ENCODE results near the gene TMEM272.

- TF ChIP-seq ZSCAN12 (CRISPR knock-in tag; IDR thresholded peaks at IDR 0.05), result no peak
- no peak for TF ChIP-seq POLR2AphosphoS5 (IDR thresholded peaks at IDR 0.05; ENCODE audit: low read depth, low read length)
- TF ChIP-seq RELA (CRISPR knock-in tag; IDR thresholded peaks at IDR 0.05), result no peak
- TF ChIP-seq GMEB1 (CRISPR knock-in tag; IDR thresholded peaks at IDR 0.05; ENCODE audit: borderline replicate concordance), result no peak
- no peak for TF ChIP-seq CHD4 (IDR thresholded peaks at IDR 0.05; ENCODE audit: borderline replicate concordance, low read length)
These were observed 61.4 kb downstream of the TMEM272 start for GRCh38 chr13:51783428-51784094.

All from HepG2 (cell line).